ENCODE results near the gene HDDC3.

DNA sequence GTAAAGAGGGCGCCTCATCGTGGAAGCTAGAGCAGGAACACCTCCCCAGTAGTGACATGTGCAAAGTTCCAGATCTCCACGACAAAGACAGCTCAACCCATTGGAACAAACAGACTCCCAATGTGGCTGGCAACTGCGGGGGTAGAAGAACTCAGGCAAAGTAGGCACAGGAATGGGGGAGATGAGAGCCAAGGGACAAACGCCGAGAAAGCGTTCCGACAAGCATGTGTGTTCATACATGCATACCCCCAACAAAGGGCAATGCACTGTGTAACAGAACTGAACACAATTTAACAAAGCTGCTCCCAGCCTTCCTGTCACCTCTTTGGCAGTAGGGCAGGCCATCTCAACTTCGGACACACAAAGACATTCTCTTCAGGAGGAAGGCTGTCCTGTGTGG lies 33.9 kb upstream of the HDDC3 start:
- no peak for TF ChIP-seq TAF1 (IDR thresholded peaks at IDR 0.05; ENCODE audit: low read depth)
- TF ChIP-seq, protein P1, sequence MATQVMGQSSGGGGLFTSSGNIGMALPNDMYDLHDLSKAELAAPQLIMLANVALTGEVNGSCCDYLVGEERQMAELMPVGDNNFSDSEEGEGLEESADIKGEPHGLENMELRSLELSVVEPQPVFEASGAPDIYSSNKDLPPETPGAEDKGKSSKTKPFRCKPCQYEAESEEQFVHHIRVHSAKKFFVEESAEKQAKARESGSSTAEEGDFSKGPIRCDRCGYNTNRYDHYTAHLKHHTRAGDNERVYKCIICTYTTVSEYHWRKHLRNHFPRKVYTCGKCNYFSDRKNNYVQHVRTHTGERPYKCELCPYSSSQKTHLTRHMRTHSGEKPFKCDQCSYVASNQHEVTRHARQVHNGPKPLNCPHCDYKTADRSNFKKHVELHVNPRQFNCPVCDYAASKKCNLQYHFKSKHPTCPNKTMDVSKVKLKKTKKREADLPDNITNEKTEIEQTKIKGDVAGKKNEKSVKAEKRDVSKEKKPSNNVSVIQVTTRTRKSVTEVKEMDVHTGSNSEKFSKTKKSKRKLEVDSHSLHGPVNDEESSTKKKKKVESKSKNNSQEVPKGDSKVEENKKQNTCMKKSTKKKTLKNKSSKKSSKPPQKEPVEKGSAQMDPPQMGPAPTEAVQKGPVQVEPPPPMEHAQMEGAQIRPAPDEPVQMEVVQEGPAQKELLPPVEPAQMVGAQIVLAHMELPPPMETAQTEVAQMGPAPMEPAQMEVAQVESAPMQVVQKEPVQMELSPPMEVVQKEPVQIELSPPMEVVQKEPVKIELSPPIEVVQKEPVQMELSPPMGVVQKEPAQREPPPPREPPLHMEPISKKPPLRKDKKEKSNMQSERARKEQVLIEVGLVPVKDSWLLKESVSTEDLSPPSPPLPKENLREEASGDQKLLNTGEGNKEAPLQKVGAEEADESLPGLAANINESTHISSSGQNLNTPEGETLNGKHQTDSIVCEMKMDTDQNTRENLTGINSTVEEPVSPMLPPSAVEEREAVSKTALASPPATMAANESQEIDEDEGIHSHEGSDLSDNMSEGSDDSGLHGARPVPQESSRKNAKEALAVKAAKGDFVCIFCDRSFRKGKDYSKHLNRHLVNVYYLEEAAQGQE (IDR thresholded peaks at IDR 0.05; ENCODE audit: low read depth), result no peak
- no peak for TF ChIP-seq EP300 (IDR thresholded peaks at IDR 0.05; ENCODE audit: borderline replicate concordance)
- no peak for TF ChIP-seq FOXM1 (IDR thresholded peaks at IDR 0.05; ENCODE audit: borderline replicate concordance, low read depth)
- TF ChIP-seq RAD21 (IDR thresholded peaks at IDR 0.05; ENCODE audit: low read depth), result no peak
- TF ChIP-seq MAX (IDR thresholded peaks at IDR 0.05), result no peak

All from Ishikawa (cell line).